T-cell (primary cell): ENCODE measurements around the gene F11. TPM values are rescaled to one million over a fixed set of nuclear protein-coding genes. Genes with fewer than 3 reads are reported as not detected.

ENCODE experiments used
- ATAC-seq, 4 experiments: fragments of 200-7000 bp in 3 of 4; fragments of 150-1000 bp in 1 of 4; cut with Tn5 transposase; replicated peaks in 1 of 4; 1 replicate in 3 of 4; 2 replicates in 1 of 4; pipeline ENCODE4 v1.10.0; 2021; ENCODE audit warnings: moderate library complexity in 3 of 4, mild to moderate bottlenecking in 2 of 4, moderate number of reproducible peaks in 1 of 4
- CTCF ChIA-PET, 2 donors: fragments of 300-600 bp; sonication (Branson Sonifier 250); formaldehyde crosslinking; loops; one replicate each; lab custom pipeline; 2022; ENCODE audit warnings: antibody characterized with exemption in 2 of 2; lab: Charles Lee
- POLR2A ChIA-PET, 2 donors: fragments of 300-600 bp; sonication (Branson Sonifier 250); formaldehyde crosslinking; loops; one replicate each; lab custom pipeline; 2022; ENCODE audit warnings: antibody characterized with exemption in 2 of 2; lab: Charles Lee
- DNase-seq, 35 experiments: peaks; one replicate each; pipeline versions ENCODE4 v3.0.0 to v3.0.0-alpha.2; 2013 to 2023
- H3K27ac ChIP-seq: one replicate; pipeline ENCODE4 v1.5.1; 2013; ENCODE audit warnings: low read length
- H3K27me3 ChIP-seq, 2 experiments: replicated peaks in 1 of 2; 1 replicate in 1 of 2; 2 replicates in 1 of 2; pipeline versions ENCODE4 v1.6.1 to v1.7.0; 2013; ENCODE audit warnings: low read length in 1 of 2, mixed read lengths in 1 of 2; ENCODE audit not compliant: control insufficient read depth in 2 of 2, insufficient read depth in 2 of 2; ENCODE audit errors: extremely low read depth in 1 of 2
- H3K36me3 ChIP-seq, 2 donors: 1 replicate in 1 of 2; 2 replicates in 1 of 2; pipeline versions ENCODE4 v1.6.1 to v1.7.0; 2013; ENCODE audit warnings: low read length in 1 of 2; ENCODE audit not compliant: control insufficient read depth in 2 of 2, insufficient read depth in 1 of 2; ENCODE audit errors: extremely low read depth in 1 of 2
- H3K4me1 ChIP-seq, 2 experiments: 1 replicate in 1 of 2; 2 replicates in 1 of 2; pipeline versions ENCODE4 v1.6.1 to v1.7.0; 2013; ENCODE audit warnings: low read length in 2 of 2, mixed read lengths in 1 of 2; ENCODE audit not compliant: insufficient read depth in 2 of 2, control insufficient read depth in 1 of 2; ENCODE audit errors: extremely low read depth in 1 of 2
- H3K4me3 ChIP-seq, 2 donors: 1 replicate in 1 of 2; 2 replicates in 1 of 2; pipeline versions ENCODE4 v1.5.1 to v1.7.0; 2013; ENCODE audit warnings: mild to moderate bottlenecking in 2 of 2, low read length in 1 of 2, moderate library complexity in 1 of 2; ENCODE audit not compliant: control insufficient read depth in 1 of 2; ENCODE audit errors: extremely low read depth in 1 of 2
- H3K9me3 ChIP-seq: 2 replicates; pipeline ENCODE4 v1.7.0; 2013
- H3K27ac Mint-ChIP-seq, 2 donors: one replicate each; pipeline ENCODE4 v1.8.0; 2020 to 2021; ENCODE audit warnings: mild to moderate bottlenecking in 2 of 2, mixed read lengths in 2 of 2
- H3K27me3 Mint-ChIP-seq, 2 donors: one replicate each; pipeline ENCODE4 v1.8.0; 2021 to 2022; ENCODE audit warnings: mixed read lengths in 2 of 2
- H3K36me3 Mint-ChIP-seq: one replicate; pipeline ENCODE4 v1.8.0; 2021; ENCODE audit warnings: mixed read lengths
- H3K4me1 Mint-ChIP-seq, 3 donors: one replicate each; pipeline ENCODE4 v1.8.0; 2020 to 2022; ENCODE audit warnings: mixed read lengths in 3 of 3, mild to moderate bottlenecking in 1 of 3
- H3K4me3 Mint-ChIP-seq, 3 donors: one replicate each; pipeline ENCODE4 v1.8.0; 2020 to 2022; ENCODE audit warnings: mild to moderate bottlenecking in 3 of 3, mixed read lengths in 3 of 3, moderate library complexity in 3 of 3
- H3K9me3 Mint-ChIP-seq, 3 donors: one replicate each; pipeline ENCODE4 v1.8.0; 2020 to 2022; ENCODE audit warnings: mixed read lengths in 3 of 3
- WGBS: methylation state at CpG from one replicate; pipeline ENCODE4 v1.1.5; 2013; ENCODE audit warnings: missing lambda C conversion rate; ENCODE audit not compliant: insufficient coverage; 5-methylcytosine and 5-hydroxymethylcytosine counted together
- total RNA-seq, 35 experiments: library from RNA in 6 of 35; stranded (reverse) in 6 of 35; fragments of 120-200 nt in 1 of 35; gene quantifications; one replicate each; pipeline versions ENCODE4 v1.2.1 to v1.2.4 and lab custom pipeline; 2013 to 2026

F11 gene
- total RNA-seq, 5 donors from 2014 or later (not counting 1 experiment from before 2014, with no cell fraction given) = 0.38 TPM; not detected in 4

- no peak for DNase-seq
- no peak overlapping the region for H3K27ac ChIP-seq
- Mint-ChIP-seq H3K4me1 (no peaks in the 10 kb centered on the region), H3K27ac (no peak overlapping the region), H3K9me3 (peaks cover 16 to 31% (median 17%) of the 10 kb centered on the region in 3 donors), H3K27me3 (no peaks in the 10 kb centered on the region), H3K4me3 (no peak overlapping the region), H3K36me3 (no peaks in the 10 kb centered on the region)
- 98% methylated on average over 9 of the region's 15 CpGs for WGBS
- CTCF ChIA-PET = no interaction called here
- ATAC-seq = no peak
- no peak overlapping the region for H3K4me3 ChIP-seq
- no peaks in the 10 kb centered on the region for H3K36me3 ChIP-seq
- no peaks in the 10 kb centered on the region for H3K9me3 ChIP-seq
- POLR2A ChIA-PET = no interaction called here
- no peaks in the 10 kb centered on the region for H3K4me1 ChIP-seq
- no peaks in the 10 kb centered on the region for H3K27me3 ChIP-seq
Observed at GRCh38 chr4:186329372-186329771, 63.4 kb downstream of the F11 start.

GRCh38 chr4:186330368-186330767, 64.4 kb downstream of the F11 start:
- Histone ChIP-seq H3K4me1 (no peaks in the 10 kb centered on the region), H3K27me3 (no peaks in the 10 kb centered on the region), H3K4me3 (no peak overlapping the region), H3K36me3 (no peaks in the 10 kb centered on the region), H3K9me3 (no peaks in the 10 kb centered on the region), H3K27ac (no peak overlapping the region)
- Mint-ChIP-seq H3K36me3 (no peaks in the 10 kb centered on the region), H3K9me3 (peaks cover 17 to 36% (median 22%) of the 10 kb centered on the region in 3 donors), H3K27ac (no peak overlapping the region), H3K4me1 (no peaks in the 10 kb centered on the region), H3K4me3 (no peak overlapping the region), H3K27me3 (no peaks in the 10 kb centered on the region)
- no peak for DNase-seq
- ChIA-PET POLR2A (no interaction called here), CTCF (no interaction called here)
- ATAC-seq = no peak
- WGBS = 67% methylated on average over 1 of the region's 3 CpGs

GRCh38 chr4:186335793-186336192, 69.8 kb downstream of the F11 start:
- no peak overlapping the region for H3K27ac Mint-ChIP-seq
- no peaks in the 10 kb centered on the region for H3K9me3 ChIP-seq
- H3K9me3 Mint-ChIP-seq = peaks cover 15 to 24% (median 18%) of the 10 kb centered on the region in 3 donors
- H3K4me3 ChIP-seq = no peak overlapping the region
- H3K27me3 ChIP-seq = no peaks in the 10 kb centered on the region
- no peaks in the 10 kb centered on the region for H3K27me3 Mint-ChIP-seq
- no peak for DNase-seq
- H3K27ac ChIP-seq = no peak overlapping the region
- H3K36me3 ChIP-seq = no peaks in the 10 kb centered on the region
- no peaks in the 10 kb centered on the region for H3K4me1 Mint-ChIP-seq
- no peak for ATAC-seq
- WGBS = 25% methylated on average over 1 of the region's 1 CpG
- H3K36me3 Mint-ChIP-seq = no peaks in the 10 kb centered on the region
- POLR2A ChIA-PET = no interaction called here
- H3K4me1 ChIP-seq = no peaks in the 10 kb centered on the region
- CTCF ChIA-PET = no interaction called here
- no peak overlapping the region for H3K4me3 Mint-ChIP-seq

Other genes starting within 250 kb of the F11 start
- gene TLR3, start 197.0 kb upstream of the F11 start, total RNA-seq = 1 to 10 TPM in 3 of 5 donors, under 1 TPM in 2; 0.82 to 2.9 (median 1.4) TPM
- gene FAM149A, start 161.5 kb upstream of the F11 start, total RNA-seq = 1 to 10 TPM in 4 of 5 donors, under 1 TPM in 1; 0.57 to 3.2 (median 1.1) TPM
- 10 to 100 TPM; 27.1 to 35.1 (median 30.0) TPM for gene CYP4V2, start 74.6 kb upstream of the F11 start, total RNA-seq
- 1 to 10 TPM; 1.3 to 2.9 (median 2.1) TPM for gene KLKB1, start 38.7 kb upstream of the F11 start, total RNA-seq